Memory B cell (primary cell): ENCODE results near the gene PHPT1.
A peak's percentile ranks its signal among the peaks of the same experiment; 100 is the strongest.
"Not testable (repeated sequence)": the region's sequence is repeated elsewhere in the genome, so short reads cannot be mapped to it uniquely, and the experiment has no call there.

Source experiments
- ATAC-seq: fragments of 150-1000 bp; cut with Tn5 transposase; 2 replicates; pipeline ENCODE4 v1.10.0; 2021; ENCODE audit warnings: low read depth, mild to moderate bottlenecking, moderate library complexity
- DNase-seq, 2 donors: peaks; one replicate each; pipeline ENCODE4 v3.0.0; 2022; ENCODE audit warnings: low spot score in 2 of 2
- H3K27ac Mint-ChIP-seq: one replicate; pipeline ENCODE4 v1.8.0; 2022; ENCODE audit warnings: mild to moderate bottlenecking, moderate library complexity, mixed read lengths
- H3K27me3 Mint-ChIP-seq: one replicate; pipeline ENCODE4 v1.8.0; 2022; ENCODE audit warnings: mixed read lengths
- H3K36me3 Mint-ChIP-seq: one replicate; pipeline ENCODE4 v1.8.0; 2022; ENCODE audit warnings: mild to moderate bottlenecking, mixed read lengths
- H3K4me1 Mint-ChIP-seq: one replicate; pipeline ENCODE4 v1.8.0; 2022; ENCODE audit warnings: mixed read lengths
- H3K4me3 Mint-ChIP-seq: one replicate; pipeline ENCODE4 v1.8.0; 2022; ENCODE audit warnings: mild to moderate bottlenecking, moderate library complexity, mixed read lengths
- H3K9me3 Mint-ChIP-seq: one replicate; pipeline ENCODE4 v1.8.0; 2022; ENCODE audit warnings: mixed read lengths

Gene PHPT1

DNA sequence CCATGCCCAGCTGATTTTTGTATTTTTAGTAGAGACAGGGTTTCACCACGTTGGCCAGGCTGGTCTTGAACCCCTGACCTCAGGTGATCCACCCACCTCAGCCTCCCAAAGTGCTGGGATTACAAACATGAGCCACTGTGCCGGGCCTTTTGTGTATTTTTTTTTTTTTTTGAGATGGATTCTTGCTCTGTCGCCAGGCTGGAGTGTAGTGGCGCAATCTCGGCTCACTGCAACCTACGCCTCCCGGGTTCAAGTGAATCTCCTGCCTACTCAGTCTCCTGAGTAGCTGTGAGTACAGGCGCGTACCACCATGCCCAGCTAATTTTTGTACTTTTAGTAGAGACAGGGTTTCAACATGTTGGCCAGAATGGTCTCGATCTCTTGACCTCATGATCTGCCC is 34.5 kb downstream of the PHPT1 start:
- DNase-seq, H3K36me3 Mint-ChIP-seq, H3K27ac Mint-ChIP-seq, H3K9me3 Mint-ChIP-seq, ATAC-seq, H3K27me3 Mint-ChIP-seq, H3K4me3 Mint-ChIP-seq: not testable (repeated sequence)
- peaks cover 21% of the 10 kb centered on the region for H3K4me1 Mint-ChIP-seq

DNA sequence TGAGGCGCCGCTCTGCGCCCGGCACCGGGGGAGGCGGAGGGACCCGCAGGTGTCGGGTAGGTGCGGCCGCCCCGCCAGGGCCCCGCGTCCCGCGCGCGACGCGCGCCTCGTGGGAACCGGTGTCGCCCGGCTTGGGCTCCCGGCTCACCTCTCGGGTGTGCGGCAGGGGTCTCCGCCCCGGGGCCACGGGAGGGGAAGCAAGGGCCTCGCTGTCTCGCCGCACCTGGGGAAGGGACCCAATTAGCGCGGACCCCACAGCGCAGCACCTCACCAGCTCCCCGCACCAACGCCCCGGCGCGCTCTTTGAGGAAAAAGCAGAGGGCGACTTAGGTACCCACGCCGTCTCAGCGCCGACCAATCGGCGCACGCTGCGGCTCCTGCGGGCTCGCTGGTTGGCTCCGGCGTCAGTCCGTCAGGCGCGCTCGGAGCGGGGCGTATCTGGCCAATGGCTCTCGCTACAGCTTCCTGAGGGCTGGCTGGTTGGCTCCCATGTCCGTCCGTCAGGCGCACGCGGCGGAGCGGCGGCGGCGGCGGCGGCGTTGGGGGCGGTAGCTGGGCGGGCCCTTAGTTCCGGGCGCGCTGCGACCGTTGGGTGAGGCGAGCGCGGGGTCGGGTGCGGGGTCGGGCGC is 36.9 kb downstream of the PHPT1 start, which contains the start of gene TRAF2:
TRAF2 (plus strand) TSS at position 567 of the 629 bp plus-strand sequence. CDS start 12,225 bp downstream, outside the sequence.
- peaks cover 18% of the 10 kb centered on the region for H3K4me1 Mint-ChIP-seq
- H3K36me3 Mint-ChIP-seq: no peaks in the 10 kb centered on the region
- ATAC-seq: peak; percentile 89
- no peaks in the 10 kb centered on the region for H3K9me3 Mint-ChIP-seq
- peak; percentile 94 to 95 for DNase-seq
- H3K27ac Mint-ChIP-seq: peak within 1 kb of the TSS; percentile 91
- H3K4me3 Mint-ChIP-seq: peak within 1 kb of the TSS; percentile 87
- H3K27me3 Mint-ChIP-seq: no peaks in the 10 kb centered on the region

DNA sequence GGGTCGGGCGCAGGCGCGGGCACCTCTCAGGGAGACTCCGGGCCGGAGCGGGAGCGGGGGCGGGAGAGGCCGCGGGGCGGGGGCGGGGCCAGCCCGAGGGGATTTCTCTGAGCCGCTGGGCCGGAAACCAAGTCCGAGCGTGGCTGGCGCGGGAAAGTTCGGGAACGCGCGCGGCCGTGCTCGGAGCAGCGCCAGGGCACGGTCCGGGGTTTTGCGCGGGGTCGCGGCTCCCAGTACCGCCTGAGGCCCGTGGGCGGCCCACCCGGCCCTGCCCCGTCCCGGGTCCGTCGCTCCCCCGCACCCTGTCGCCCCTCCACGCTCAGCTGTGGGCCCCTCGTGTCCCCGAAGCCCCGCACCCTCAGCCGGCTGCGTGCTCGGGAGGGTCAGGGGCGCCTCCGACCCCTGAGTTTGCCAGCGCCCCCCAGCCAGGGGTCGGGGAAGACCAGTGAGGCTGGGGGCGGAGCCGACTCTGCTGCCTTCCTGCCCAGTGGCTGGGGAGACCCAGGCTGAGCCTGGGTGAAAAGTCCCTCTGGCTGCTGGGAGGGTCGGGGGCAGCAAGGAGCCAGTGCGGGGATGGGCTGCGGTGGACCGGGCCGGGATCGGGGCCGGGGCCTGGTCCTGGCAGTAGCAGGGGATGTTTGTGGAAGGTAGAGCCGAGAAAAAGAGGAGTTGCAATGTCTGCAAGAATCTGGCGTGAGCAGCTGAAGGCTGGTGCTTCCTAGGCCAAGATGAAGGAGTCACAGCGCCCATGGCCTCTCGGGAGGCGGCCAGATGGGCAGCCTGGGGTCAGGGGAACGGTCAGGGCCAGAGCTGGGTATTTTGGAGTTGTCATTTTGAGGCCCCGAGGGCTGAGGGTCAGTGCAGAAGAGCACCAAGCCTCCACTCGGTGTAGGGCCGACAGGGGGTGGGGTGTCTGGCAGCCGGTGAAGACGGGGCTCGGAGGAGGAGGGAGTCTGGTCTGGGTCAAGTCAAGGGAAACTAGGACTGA is 37.7 kb downstream of the PHPT1 start:
- peaks cover 17% of the 10 kb centered on the region for H3K4me1 Mint-ChIP-seq
- DNase-seq: peak in 1 of 2 donors; percentile 35
- no peaks in the 10 kb centered on the region for H3K36me3 Mint-ChIP-seq
- H3K27ac Mint-ChIP-seq: peak overlapping the region; percentile 91
- H3K4me3 Mint-ChIP-seq: peak overlapping the region; percentile 87
- no peaks in the 10 kb centered on the region for H3K9me3 Mint-ChIP-seq
- H3K27me3 Mint-ChIP-seq: no peaks in the 10 kb centered on the region
- ATAC-seq: peak; percentile 53

DNA sequence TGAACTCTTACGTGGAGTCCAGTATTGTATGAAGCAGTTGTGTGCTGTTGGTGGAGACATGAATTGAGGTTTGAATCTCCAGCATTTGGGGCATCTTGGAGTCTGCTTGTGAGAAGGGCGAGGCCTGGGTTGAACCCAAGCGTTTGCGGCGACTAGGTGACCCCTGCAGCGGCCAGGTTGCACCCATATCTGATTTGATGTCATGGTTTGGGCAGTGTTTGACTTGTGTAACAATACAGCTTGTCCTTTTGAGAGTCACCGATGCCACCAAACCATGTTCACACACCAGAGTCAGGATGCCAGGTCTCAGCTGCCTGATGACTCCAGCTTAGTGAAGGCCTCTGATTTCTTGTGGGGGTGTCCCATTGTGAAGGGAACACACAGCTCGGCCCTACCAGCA is 39.2 kb downstream of the PHPT1 start:
- Mint-ChIP-seq H3K4me3 (no peak overlapping the region), H3K27ac (no peak overlapping the region)

DNA sequence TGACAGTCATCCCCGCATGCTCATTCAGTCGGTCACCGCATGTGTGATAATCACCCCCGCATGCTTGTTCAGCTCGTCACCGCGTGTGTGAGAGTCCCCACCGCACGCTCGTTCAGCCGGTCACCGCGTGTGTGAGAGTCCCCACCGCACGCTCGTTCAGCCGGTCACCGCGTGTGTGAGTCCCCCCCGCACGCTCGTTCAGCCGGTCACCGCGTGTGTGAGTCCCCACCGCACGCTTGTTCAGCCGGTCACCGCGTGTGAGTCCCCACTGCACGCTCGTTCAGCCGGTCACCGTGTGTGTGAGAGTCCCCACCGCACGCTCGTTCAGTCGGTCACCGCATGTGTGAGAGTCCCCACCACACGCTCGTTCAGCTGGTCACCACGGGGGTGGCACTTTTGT is 40.6 kb downstream of the PHPT1 start:
- no peak overlapping the region for H3K4me3 Mint-ChIP-seq
- no peaks in the 10 kb centered on the region for H3K9me3 Mint-ChIP-seq

More for the DNA sequence above, 39.2 kb downstream of the PHPT1 start:
- no peaks in the 10 kb centered on the region for H3K9me3 Mint-ChIP-seq
- no peaks in the 10 kb centered on the region for H3K27me3 Mint-ChIP-seq
- DNase-seq (no peak), ATAC-seq (no peak)
- H3K36me3 Mint-ChIP-seq: no peaks in the 10 kb centered on the region
- H3K4me1 Mint-ChIP-seq: peaks cover 17% of the 10 kb centered on the region

DNA sequence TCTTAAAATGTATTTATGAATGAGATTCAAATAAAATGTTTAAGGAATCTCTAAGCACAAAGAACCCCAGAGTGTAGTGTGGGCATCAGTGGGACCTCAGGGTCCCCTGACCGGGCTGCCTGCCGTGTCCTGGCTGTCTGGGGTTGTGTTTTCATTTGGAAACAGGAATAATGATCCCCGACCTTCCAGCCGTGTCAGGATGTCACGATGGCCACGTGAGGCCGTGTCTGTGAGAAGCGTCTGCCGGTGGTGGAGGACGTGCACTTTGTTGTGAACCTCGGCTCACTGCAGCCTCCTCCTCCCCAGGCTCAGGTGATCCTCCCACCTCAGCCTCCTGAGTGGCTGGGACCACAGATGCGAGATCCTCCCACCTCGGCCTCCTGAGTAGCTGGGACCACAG is 41.5 kb downstream of the PHPT1 start:
- Mint-ChIP-seq H3K4me1 (peaks cover 25% of the 10 kb centered on the region), H3K4me3 (no peak overlapping the region), H3K9me3 (no peaks in the 10 kb centered on the region), H3K27ac (no peak overlapping the region), H3K36me3 (no peaks in the 10 kb centered on the region), H3K27me3 (no peaks in the 10 kb centered on the region)
- ATAC-seq (no peak), DNase-seq (no peak)

More for the DNA sequence above, 40.6 kb downstream of the PHPT1 start:
- ATAC-seq (no peak), DNase-seq (no peak)
- H3K4me1 Mint-ChIP-seq: peaks cover 25% of the 10 kb centered on the region
- no peak overlapping the region for H3K27ac Mint-ChIP-seq
- H3K27me3 Mint-ChIP-seq: no peaks in the 10 kb centered on the region
- no peaks in the 10 kb centered on the region for H3K36me3 Mint-ChIP-seq

DNA sequence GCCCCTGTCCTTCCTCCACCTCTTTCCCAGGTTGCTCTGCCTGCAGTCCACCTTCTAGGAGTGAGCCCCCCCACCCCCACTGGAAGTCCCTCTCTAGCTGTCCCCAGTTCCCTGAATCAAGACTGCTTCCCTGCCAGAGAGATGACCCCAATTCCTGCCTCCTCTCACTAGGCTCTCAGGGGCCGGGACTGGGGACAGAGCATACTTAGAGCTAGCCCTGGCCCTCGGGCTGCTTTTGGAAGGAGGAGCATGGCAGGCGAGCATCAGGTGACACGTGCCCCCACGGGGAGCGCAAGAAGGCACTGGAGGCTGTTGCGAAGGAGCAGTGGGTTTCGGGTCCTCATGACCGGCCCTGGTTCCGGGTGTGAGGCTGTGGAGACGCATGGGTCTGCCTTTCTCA is 46.8 kb downstream of the PHPT1 start:
- ATAC-seq (no peak), DNase-seq (no peak)
- H3K4me1 Mint-ChIP-seq: peaks cover 34% of the 10 kb centered on the region
- H3K27ac Mint-ChIP-seq: no peak overlapping the region
- no peaks in the 10 kb centered on the region for H3K9me3 Mint-ChIP-seq
- no peak overlapping the region for H3K4me3 Mint-ChIP-seq
- no peaks in the 10 kb centered on the region for H3K27me3 Mint-ChIP-seq
- H3K36me3 Mint-ChIP-seq: peaks cover 6% of the 10 kb centered on the region

DNA sequence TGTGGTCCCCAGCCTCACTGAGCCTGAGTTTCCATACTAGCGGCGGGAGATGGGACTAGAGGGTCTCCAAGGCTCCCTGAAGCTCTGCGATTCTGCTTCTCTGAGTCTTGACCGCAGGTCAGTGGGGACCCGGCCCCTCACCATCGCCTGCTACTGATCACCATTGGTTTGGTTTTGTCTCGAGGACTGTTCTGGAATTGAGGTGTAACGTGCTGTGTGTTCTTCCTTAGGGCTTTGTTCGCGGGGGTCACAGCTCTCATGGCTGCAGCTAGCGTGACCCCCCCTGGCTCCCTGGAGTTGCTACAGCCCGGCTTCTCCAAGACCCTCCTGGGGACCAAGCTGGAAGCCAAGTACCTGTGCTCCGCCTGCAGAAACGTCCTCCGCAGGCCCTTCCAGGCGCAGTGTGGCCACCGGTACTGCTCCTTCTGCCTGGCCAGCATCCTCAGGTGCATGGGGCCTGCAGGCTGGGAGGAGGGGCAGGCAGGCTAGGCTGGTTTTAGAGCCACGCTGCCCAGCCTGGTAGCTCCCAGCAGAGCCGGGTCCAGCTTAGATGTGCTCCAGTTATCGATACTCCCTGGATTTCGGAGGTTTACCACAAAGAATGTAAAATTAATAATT is 49.4 kb downstream of the PHPT1 start:
- ATAC-seq: no peak
- Mint-ChIP-seq H3K36me3 (peaks cover 8% of the 10 kb centered on the region), H3K4me1 (peaks cover 39% of the 10 kb centered on the region), H3K27me3 (no peaks in the 10 kb centered on the region), H3K9me3 (no peaks in the 10 kb centered on the region), H3K4me3 (no peak overlapping the region), H3K27ac (peak overlapping the region; percentile 74)
- DNase-seq: no peak

DNA sequence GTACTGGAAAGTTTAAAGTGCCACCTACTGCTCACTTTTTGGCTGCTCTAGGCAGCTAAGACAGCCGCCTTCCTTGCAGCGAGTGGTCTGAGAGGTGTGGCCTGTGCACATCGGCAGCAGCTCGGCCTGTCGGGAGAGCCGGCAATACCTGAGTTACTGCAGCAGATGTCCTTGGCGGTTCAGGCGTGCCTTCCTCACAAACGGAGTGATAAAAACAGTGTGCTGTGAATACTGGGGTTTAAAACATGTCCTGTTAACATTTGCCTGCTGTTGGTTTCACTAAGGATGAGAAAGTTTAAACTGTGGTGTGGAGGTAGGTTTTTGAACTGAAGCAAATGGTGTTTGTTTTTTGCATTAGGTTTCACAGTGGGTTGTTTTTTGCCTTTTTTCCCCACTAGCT is 50.0 kb downstream of the PHPT1 start:
- Mint-ChIP-seq H3K4me3 (peak overlapping the region; percentile 49), H3K36me3 (peaks cover 8% of the 10 kb centered on the region), H3K4me1 (peaks cover 37% of the 10 kb centered on the region), H3K27me3 (no peaks in the 10 kb centered on the region), H3K27ac (peak overlapping the region; percentile 74), H3K9me3 (no peaks in the 10 kb centered on the region)
- ATAC-seq (peak; percentile 39), DNase-seq (no peak)

DNA sequence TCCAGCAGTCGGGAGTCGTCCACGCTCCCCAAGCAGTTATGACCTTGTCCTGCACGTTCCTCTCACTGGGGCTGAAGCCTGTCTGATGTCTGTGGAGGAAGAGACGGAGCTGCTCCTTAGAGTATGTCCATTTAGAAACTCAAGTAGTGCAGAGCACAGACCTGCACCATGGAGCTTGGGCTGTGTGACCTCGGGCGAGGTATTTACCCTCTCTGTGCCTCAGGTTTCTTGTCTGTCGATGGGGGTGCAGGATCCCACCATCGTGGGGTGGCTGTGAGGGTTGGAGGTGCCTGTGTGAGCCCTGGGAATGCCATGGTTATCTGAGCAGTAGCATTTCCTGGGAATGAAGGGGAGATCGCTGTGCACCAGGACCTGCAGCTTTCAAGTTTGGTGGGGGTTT is 51.3 kb downstream of the PHPT1 start:
- H3K27ac Mint-ChIP-seq: peak overlapping the region; percentile 96
- peaks cover 11% of the 10 kb centered on the region for H3K36me3 Mint-ChIP-seq

More for the DNA sequence above, 51.3 kb downstream of the PHPT1 start:
- DNase-seq (no peak), ATAC-seq (no peak)
- H3K4me1 Mint-ChIP-seq: peaks cover 30% of the 10 kb centered on the region
- no peaks in the 10 kb centered on the region for H3K27me3 Mint-ChIP-seq
- no peaks in the 10 kb centered on the region for H3K9me3 Mint-ChIP-seq
- no peak overlapping the region for H3K4me3 Mint-ChIP-seq
